ENCODE data around the gene SCML2.

SCML2 gene

DNA sequence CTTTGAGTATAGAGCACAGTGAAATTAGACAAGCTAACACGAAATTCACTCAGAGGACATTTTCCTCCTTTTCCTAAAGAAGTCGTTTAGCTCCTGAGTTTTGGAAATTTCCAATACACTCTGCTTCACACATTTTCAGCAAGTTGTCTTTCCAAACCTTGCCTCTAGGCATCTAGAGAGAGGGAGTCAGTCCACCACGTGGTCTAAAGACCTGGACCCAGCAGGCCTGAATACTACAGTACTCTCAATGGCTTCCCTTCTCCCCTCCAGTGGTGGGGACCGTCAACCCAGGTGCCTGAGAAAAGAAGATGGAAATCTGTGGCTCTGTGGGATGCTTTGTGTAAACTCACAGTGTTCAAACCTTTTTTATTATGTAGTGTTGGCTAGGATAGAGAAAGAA is 13.9 kb upstream of the SCML2 start:
- TF ChIP-seq, protein P1, sequence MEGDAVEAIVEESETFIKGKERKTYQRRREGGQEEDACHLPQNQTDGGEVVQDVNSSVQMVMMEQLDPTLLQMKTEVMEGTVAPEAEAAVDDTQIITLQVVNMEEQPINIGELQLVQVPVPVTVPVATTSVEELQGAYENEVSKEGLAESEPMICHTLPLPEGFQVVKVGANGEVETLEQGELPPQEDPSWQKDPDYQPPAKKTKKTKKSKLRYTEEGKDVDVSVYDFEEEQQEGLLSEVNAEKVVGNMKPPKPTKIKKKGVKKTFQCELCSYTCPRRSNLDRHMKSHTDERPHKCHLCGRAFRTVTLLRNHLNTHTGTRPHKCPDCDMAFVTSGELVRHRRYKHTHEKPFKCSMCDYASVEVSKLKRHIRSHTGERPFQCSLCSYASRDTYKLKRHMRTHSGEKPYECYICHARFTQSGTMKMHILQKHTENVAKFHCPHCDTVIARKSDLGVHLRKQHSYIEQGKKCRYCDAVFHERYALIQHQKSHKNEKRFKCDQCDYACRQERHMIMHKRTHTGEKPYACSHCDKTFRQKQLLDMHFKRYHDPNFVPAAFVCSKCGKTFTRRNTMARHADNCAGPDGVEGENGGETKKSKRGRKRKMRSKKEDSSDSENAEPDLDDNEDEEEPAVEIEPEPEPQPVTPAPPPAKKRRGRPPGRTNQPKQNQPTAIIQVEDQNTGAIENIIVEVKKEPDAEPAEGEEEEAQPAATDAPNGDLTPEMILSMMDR (IDR thresholded peaks at IDR 0.05; ENCODE audit: insufficient read depth, missing control alignments), result no peak
- DNase-seq (ENCODE audit: insufficient read length, low spot score), result no peak
- no peak for FAIRE-seq

- no peak for FAIRE-seq
- TF ChIP-seq, protein P1 (IDR thresholded peaks at IDR 0.05; ENCODE audit: insufficient read depth, missing control alignments), result no peak
- DNase-seq (ENCODE audit: insufficient read length, low spot score), result no peak
These were observed 6.4 kb upstream of the SCML2 start for GRCh38 chrX:18360867-18361266.

DNA sequence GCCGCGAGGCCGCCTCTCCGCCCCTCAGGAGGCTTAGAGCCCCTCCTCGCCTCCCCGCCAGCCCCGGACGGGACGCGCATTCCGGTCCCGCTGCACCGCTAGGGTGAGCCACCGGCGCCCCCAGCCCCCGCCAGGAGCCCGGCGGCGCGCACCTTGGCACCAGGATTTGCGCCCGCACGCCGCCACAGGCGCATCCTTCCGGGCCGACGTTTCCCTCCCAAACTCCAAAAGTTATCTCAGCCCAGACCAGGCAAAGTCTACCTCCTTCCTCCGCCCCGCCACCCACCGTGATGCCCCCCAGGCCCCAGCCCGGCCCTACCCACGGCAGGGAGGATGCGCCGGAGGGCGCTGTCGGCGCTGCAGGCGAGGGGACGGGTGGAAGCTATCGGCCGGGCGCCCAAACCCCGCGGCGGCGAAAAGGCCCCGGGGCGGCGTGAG is 538 bp downstream of the SCML2 start:
- TF ChIP-seq, protein P1 (IDR thresholded peaks at IDR 0.05; ENCODE audit: insufficient read depth, missing control alignments), result no peak
- DNase-seq (ENCODE audit: insufficient read length, low spot score) (no peak), FAIRE-seq (no peak)

DNA sequence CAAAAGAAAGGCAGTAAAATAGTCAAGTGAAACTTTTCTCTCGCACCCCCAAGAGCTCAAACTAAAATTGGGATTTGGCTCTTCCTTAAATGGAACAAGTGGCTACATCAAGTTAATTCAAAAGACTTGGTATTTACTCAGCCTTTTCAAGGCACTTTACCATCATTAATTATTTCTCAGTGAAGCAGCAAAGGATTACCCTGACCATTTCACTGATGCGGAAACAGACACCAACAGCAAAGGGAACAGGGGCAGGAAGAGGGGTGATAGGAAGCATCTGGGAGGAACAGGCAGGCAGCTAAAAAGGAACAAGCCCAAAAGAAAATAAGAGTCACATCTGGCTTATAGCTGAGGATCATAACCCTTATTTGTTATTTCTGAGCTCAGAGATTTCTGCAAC is 2.7 kb downstream of the SCML2 start:
- FAIRE-seq (peak; percentile 25), DNase-seq (ENCODE audit: insufficient read length, low spot score) (no peak)
- TF ChIP-seq, protein P1 (IDR thresholded peaks at IDR 0.05; ENCODE audit: insufficient read depth, missing control alignments), result no peak

GRCh38 chrX:18348047-18348446 is 6.4 kb downstream of the SCML2 start:
- no peak for FAIRE-seq
- DNase-seq (ENCODE audit: insufficient read length, low spot score), result no peak
- TF ChIP-seq, protein P1 (IDR thresholded peaks at IDR 0.05; ENCODE audit: insufficient read depth, missing control alignments), result no peak

DNA sequence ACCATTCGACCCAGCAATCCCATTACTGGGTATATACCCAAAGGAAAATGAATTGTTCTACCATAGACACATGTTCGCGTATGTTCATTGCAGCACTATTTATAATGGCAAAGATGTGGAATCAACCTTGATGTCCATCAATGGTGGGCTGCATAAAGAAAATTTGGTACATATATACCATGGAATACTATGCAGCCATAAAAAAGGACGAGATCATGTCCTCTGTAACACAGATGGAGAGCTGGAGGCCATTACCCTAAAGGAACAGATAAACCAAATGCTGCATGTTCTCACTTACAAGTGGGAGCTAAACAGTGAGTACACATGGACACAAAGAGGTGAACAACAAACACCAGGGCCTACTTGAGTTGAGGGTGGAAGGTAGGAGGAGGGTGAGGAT is 45.1 kb downstream of the SCML2 start:
- no peak for FAIRE-seq
- DNase-seq (ENCODE audit: insufficient read length, low spot score), result no peak
- TF ChIP-seq, protein P1 (IDR thresholded peaks at IDR 0.05; ENCODE audit: insufficient read depth, missing control alignments), result no peak

DNA sequence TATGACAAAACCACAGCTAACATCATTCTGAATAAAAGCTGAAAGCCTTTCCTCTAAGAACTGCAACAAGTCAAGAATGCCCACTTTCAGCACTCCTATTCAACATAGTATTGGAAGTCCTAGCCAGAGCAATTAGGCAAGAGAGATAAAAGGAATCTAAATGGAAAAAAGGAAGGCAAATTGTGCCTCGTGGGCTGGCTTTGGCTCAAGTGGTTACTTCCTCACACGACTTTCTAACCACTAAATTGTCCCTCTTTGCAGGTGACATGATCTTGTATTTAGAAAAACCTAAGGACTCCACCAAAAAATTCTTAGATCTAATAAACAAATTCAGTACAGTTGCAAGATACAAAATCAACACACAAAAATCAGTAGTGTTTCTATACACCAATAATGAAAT is 57.2 kb downstream of the SCML2 start:
- TF ChIP-seq, protein P1 (IDR thresholded peaks at IDR 0.05; ENCODE audit: insufficient read depth, missing control alignments), result no peak
- FAIRE-seq, result no peak
- no peak for DNase-seq (ENCODE audit: insufficient read length, low spot score)
